HCT116 (cell line): Measurements from ENCODE around the gene GGA2. TPM values are rescaled to one million over a fixed set of nuclear protein-coding genes. Genes with fewer than 3 reads are reported as not detected.
A peak's percentile ranks its signal among the peaks of the same experiment; 100 is the strongest.
"Not testable (repeated sequence)": the region's sequence is repeated elsewhere in the genome, so short reads cannot be mapped to it uniquely, and the experiment has no call there.

ENCODE experiments used
- ATAC-seq: fragments of 200-7000 bp; cut with Tn5 transposase; 2 replicates; pipeline ENCODE4 v1.9.1; 2020; ENCODE audit warnings: mild to moderate bottlenecking, moderate library complexity
- BruUV-seq: library from RNA; stranded (reverse); fragments of 400-500 nt; replicated peaks from 2 replicates; lab custom pipeline; 2021; lab: Mats Ljungman, UMichigan
- CTCF ChIA-PET: fragments of 300-600 bp; sonication (Branson Sonifier 250); formaldehyde crosslinking; loops from one replicate; lab custom pipeline; 2021; ENCODE audit warnings: antibody characterized with exemption; lab: Charles Lee
- POLR2A ChIA-PET: fragments of 300-600, 350-600 bp; sonication (Branson Sonifier 250); formaldehyde crosslinking; loops from one replicate; lab custom pipeline; 2021; ENCODE audit warnings: antibody characterized with exemption; lab: Charles Lee
- RAD21 ChIA-PET, 2 experiments: fragments of 300-600 bp; sonication (Branson Sonifier 250); formaldehyde crosslinking; loops; one replicate each; lab custom pipeline; 2023; ENCODE audit warnings: low total read pairs in 2 of 2; ENCODE audit not compliant: uncharacterized antibody in 2 of 2, unreplicated experiment in 2 of 2, low non-redundant PET in 1 of 2; lab: Charles Lee
- DNase-seq: peaks from one replicate; pipeline ENCODE4 v3.0.0-alpha.2; 2010; ENCODE audit warnings: low read depth, low spot score
- H2AFZ ChIP-seq: fragments of 200-600 bp; shearing (Covaris generic), sonication (generic); 2 replicates; pipeline ENCODE4 v1.6.1; 2017; ENCODE audit warnings: low read depth, mixed run types, mixed read lengths, antibody characterized with exemption, low read length; ENCODE audit not compliant: poor library complexity, severe bottlenecking
- H3K27ac ChIP-seq: 2 replicates; pipeline ENCODE4 v1.5.1; 2012; ENCODE audit warnings: low read depth, low read length
- H3K27me3 ChIP-seq: fragments of 200-600 bp; sonication (generic); 2 replicates; pipeline ENCODE4 v1.6.1; 2016; ENCODE audit warnings: mixed run types, low read length, mixed read lengths; ENCODE audit not compliant: insufficient read depth
- H3K36me3 ChIP-seq, 2 experiments: fragments of 200-500 bp in 1 of 2; fragments of 200-600 bp in 1 of 2; sonication (Bioruptor generic) in 1 of 2; sonication (generic) in 1 of 2; 2 replicates each; pipeline versions ENCODE4 v1.5.1 to v1.6.1; 2014 to 2016; ENCODE audit warnings: low read length in 2 of 2, inconsistent platforms in 1 of 2, mixed read lengths in 1 of 2, mixed run types in 1 of 2; ENCODE audit not compliant: insufficient read depth in 2 of 2, control insufficient read depth in 1 of 2
- H3K4me1 ChIP-seq, 2 experiments: fragments of 200-600 bp in 1 of 2; sonication (generic) in 1 of 2; 2 replicates each; pipeline versions ENCODE4 v1.5.1 to v1.6.1; 2012 to 2017; ENCODE audit warnings: low read length in 2 of 2, inconsistent platforms in 1 of 2, mild to moderate bottlenecking in 1 of 2, mixed read lengths in 1 of 2, mixed run types in 1 of 2, moderate library complexity in 1 of 2; ENCODE audit not compliant: insufficient read depth in 2 of 2, control insufficient read depth in 1 of 2
- H3K4me2 ChIP-seq: fragments of 200-600 bp; sonication (generic); 2 replicates; pipeline ENCODE4 v1.6.1; 2017; ENCODE audit warnings: mixed run types, low read length, mixed read lengths
- H3K4me3 ChIP-seq, 2 experiments: fragments of 200-600 bp in 1 of 2; sonication (generic) in 1 of 2; replicated peaks in 1 of 2; 2 replicates each; pipeline ENCODE4 v1.5.1; 2011 to 2016; ENCODE audit warnings: low read length in 2 of 2, control low read depth in 1 of 2, low read depth in 1 of 2, mild to moderate bottlenecking in 1 of 2, mixed read lengths in 1 of 2, mixed run types in 1 of 2
- H3K79me2 ChIP-seq: fragments of 200-600 bp; sonication (generic); 2 replicates; pipeline ENCODE4 v1.6.1; 2017; ENCODE audit warnings: mild to moderate bottlenecking, mixed run types, low read length, moderate library complexity, mixed read lengths; ENCODE audit not compliant: insufficient read depth
- H3K9ac ChIP-seq: fragments of 200-600 bp; sonication (generic); 2 replicates; pipeline ENCODE4 v1.6.1; 2016; ENCODE audit warnings: low read length, mixed read lengths
- H3K9me2 ChIP-seq: fragments of 200-600 bp; sonication (generic), shearing (Covaris generic); 2 replicates; pipeline ENCODE4 v1.6.1; 2017; ENCODE audit warnings: mixed run types, mild to moderate bottlenecking, moderate library complexity; ENCODE audit not compliant: insufficient read depth
- H3K9me3 ChIP-seq, 2 experiments: fragments of 200-500 bp in 1 of 2; fragments of 200-600 bp in 1 of 2; sonication (Bioruptor generic) in 1 of 2; sonication (generic) in 1 of 2; 2 replicates each; pipeline ENCODE4 v1.6.1; 2014 to 2017; ENCODE audit warnings: low read length in 2 of 2, mixed read lengths in 2 of 2, inconsistent platforms in 1 of 2, low read depth in 1 of 2, mild to moderate bottlenecking in 1 of 2, mixed run types in 1 of 2, moderate library complexity in 1 of 2; ENCODE audit not compliant: control insufficient read depth in 1 of 2, insufficient read depth in 1 of 2
- H4K20me1 ChIP-seq: fragments of 200-600 bp; sonication (generic), shearing (Covaris generic); 2 replicates; pipeline ENCODE4 v1.6.1; 2017; ENCODE audit warnings: mixed run types, mild to moderate bottlenecking, moderate library complexity; ENCODE audit not compliant: insufficient read depth
- CEBPB ChIP-seq: IDR thresholded peaks from 2 replicates; pipeline ENCODE4 v1.6.1; 2012; ENCODE audit warnings: low read depth
- EGR1 ChIP-seq: IDR thresholded peaks from 2 replicates; pipeline ENCODE4 v1.6.1; 2012; ENCODE audit warnings: low read depth
- ELF1 ChIP-seq: IDR thresholded peaks from 2 replicates; pipeline ENCODE4 v1.6.1; 2012; ENCODE audit warnings: low read depth, borderline replicate concordance
- EZH2 ChIP-seq: fragments of 200-600 bp; sonication (generic); IDR thresholded peaks from 2 replicates; pipeline ENCODE4 v1.6.1; 2017; ENCODE audit warnings: antibody characterized with exemption, mixed run types
- EZH2phosphoT487 ChIP-seq: fragments of 200-600 bp; IDR thresholded peaks from 2 replicates; pipeline ENCODE4 v1.6.1; 2018; ENCODE audit warnings: antibody characterized with exemption, borderline replicate concordance
- JUND ChIP-seq: IDR thresholded peaks from 2 replicates; pipeline ENCODE4 v1.6.1; 2012
- POLR2A ChIP-seq: IDR thresholded peaks from 2 replicates; pipeline ENCODE4 v1.7.0; 2011; ENCODE audit warnings: borderline replicate concordance; ENCODE audit not compliant: insufficient read depth, insufficient read length; ENCODE audit errors: extremely low read depth
- POLR2AphosphoS5 ChIP-seq: IDR thresholded peaks from 2 replicates; pipeline ENCODE4 v1.6.1; 2011; ENCODE audit warnings: mild to moderate bottlenecking, low read depth, low read length, moderate library complexity
- RAD21 ChIP-seq: IDR thresholded peaks from 2 replicates; pipeline ENCODE4 v1.6.1; 2012; ENCODE audit warnings: low read depth, mild to moderate bottlenecking
- SIN3A ChIP-seq: IDR thresholded peaks from 2 replicates; pipeline ENCODE4 v1.6.1; 2012; ENCODE audit warnings: low read depth
- SP1 ChIP-seq: IDR thresholded peaks from 2 replicates; pipeline ENCODE4 v1.6.1; 2012; ENCODE audit warnings: low read depth
- SRF ChIP-seq: IDR thresholded peaks from 2 replicates; pipeline ENCODE4 v1.6.1; 2012; ENCODE audit warnings: low read depth
- TCF7L2 ChIP-seq: IDR thresholded peaks from 2 replicates; pipeline ENCODE4 v1.7.0; 2011; ENCODE audit warnings: borderline replicate concordance, inconsistent platforms; ENCODE audit not compliant: insufficient read depth, insufficient read length; ENCODE audit errors: extremely low read depth
- ZFX ChIP-seq: fragments of 450-650 bp; IDR thresholded peaks from 2 replicates; pipeline ENCODE4 v1.6.1; 2017
- ZNF274 ChIP-seq: fragments of 200-500 bp; sonication (Bioruptor generic); IDR thresholded peaks from 2 replicates; pipeline ENCODE4 v1.6.1; 2014; ENCODE audit warnings: mild to moderate bottlenecking, low read depth, low read length, inconsistent platforms
- intact Hi-C: fragments of 100-400 bp; cut with micrococcal nuclease; formaldehyde crosslinking; loops from 2 replicates; pipeline ENCODE4 v1.10.0; 2022
- total RNA-seq: library from RNA; stranded (reverse); gene quantifications from one replicate; pipeline ENCODE4 v1.2.1, GENCODE V29; 2021; ENCODE audit not compliant: unreplicated experiment
- TF ChIP-seq, protein P1 (sequence below): IDR thresholded peaks from 2 replicates; pipeline ENCODE4 v1.6.1; 2012
- TF ChIP-seq, protein P2 (sequence below), 3 experiments: fragments of 200-600 bp in 1 of 3; sonication (generic) in 1 of 3; IDR thresholded peaks in 2 of 3; conservative IDR thresholded peaks in 1 of 3; 2 replicates each; pipeline ENCODE4 v1.5.1; 2012 to 2017; ENCODE audit warnings: low read depth in 2 of 3, low read length in 2 of 3, antibody characterized with exemption in 1 of 3, borderline replicate concordance in 1 of 3, control low read depth in 1 of 3, mild to moderate bottlenecking in 1 of 3, mixed read lengths in 1 of 3, mixed run types in 1 of 3, moderate library complexity in 1 of 3; ENCODE audit not compliant: insufficient read depth in 1 of 3
- TF ChIP-seq, protein P3 (sequence below): IDR thresholded peaks from 2 replicates; pipeline ENCODE4 v1.6.1; 2011; ENCODE audit warnings: mild to moderate bottlenecking, low read length, moderate library complexity; ENCODE audit not compliant: insufficient replicate concordance; ENCODE audit errors: extremely low read depth

Gene GGA2
- total RNA-seq, 1 experiment from 2014 or later: 68.3 TPM

DNA sequence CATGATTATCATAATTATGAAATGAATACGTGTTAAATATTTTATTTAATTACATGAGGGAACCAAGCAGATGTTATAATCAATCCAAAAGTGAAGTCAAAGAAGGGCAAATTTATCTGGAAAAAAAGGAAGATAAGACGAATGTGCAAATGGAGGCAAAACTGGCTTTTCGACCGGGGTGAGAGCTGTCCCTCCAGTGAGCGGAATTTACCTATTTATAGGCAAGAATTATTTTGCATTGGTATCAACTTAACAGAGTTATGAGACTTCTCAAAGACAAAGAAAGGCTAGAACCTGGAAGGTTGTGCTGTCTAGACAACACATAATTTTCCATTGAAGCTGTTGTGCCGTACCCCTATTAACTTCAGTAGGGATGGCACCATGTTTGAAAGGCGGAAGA, 1.4 kb upstream of the GGA2 start:
- BruUV-seq: no TSS peak
- no peak overlapping the region for H2AFZ ChIP-seq
- H4K20me1 ChIP-seq: 0 out of 2 replicates have a peak, but pooled peaks cover 5% of the 10 kb centered on the region
- CTCF ChIA-PET: no interaction called here
- no peak overlapping the region for H3K4me3 ChIP-seq
- TF ChIP-seq JUND (no peak), POLR2AphosphoS5 (no peak), TCF7L2 (no peak), POLR2A (no peak), EZH2 (no peak), RAD21 (no peak), SP1 (no peak), ELF1 (no peak), SIN3A (no peak), EGR1 (no peak), SRF (no peak), ZNF274 (no peak), CEBPB (no peak), EZH2phosphoT487 (no peak), ZFX (no peak)
- TF ChIP-seq, protein P1, sequence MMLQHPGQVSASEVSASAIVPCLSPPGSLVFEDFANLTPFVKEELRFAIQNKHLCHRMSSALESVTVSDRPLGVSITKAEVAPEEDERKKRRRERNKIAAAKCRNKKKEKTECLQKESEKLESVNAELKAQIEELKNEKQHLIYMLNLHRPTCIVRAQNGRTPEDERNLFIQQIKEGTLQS: no peak
- TF ChIP-seq, protein P2, sequence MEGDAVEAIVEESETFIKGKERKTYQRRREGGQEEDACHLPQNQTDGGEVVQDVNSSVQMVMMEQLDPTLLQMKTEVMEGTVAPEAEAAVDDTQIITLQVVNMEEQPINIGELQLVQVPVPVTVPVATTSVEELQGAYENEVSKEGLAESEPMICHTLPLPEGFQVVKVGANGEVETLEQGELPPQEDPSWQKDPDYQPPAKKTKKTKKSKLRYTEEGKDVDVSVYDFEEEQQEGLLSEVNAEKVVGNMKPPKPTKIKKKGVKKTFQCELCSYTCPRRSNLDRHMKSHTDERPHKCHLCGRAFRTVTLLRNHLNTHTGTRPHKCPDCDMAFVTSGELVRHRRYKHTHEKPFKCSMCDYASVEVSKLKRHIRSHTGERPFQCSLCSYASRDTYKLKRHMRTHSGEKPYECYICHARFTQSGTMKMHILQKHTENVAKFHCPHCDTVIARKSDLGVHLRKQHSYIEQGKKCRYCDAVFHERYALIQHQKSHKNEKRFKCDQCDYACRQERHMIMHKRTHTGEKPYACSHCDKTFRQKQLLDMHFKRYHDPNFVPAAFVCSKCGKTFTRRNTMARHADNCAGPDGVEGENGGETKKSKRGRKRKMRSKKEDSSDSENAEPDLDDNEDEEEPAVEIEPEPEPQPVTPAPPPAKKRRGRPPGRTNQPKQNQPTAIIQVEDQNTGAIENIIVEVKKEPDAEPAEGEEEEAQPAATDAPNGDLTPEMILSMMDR (IDR thresholded peaks at IDR 0.05 in 2 of 3, conservative IDR thresholded peaks at IDR 0.05 in 1 of 3; ENCODE audit: borderline replicate concordance in 1 of 3, insufficient read depth in 1 of 3, low read depth in 2 of 3, low read length in 2 of 3): no peak
- TF ChIP-seq, protein P3, sequence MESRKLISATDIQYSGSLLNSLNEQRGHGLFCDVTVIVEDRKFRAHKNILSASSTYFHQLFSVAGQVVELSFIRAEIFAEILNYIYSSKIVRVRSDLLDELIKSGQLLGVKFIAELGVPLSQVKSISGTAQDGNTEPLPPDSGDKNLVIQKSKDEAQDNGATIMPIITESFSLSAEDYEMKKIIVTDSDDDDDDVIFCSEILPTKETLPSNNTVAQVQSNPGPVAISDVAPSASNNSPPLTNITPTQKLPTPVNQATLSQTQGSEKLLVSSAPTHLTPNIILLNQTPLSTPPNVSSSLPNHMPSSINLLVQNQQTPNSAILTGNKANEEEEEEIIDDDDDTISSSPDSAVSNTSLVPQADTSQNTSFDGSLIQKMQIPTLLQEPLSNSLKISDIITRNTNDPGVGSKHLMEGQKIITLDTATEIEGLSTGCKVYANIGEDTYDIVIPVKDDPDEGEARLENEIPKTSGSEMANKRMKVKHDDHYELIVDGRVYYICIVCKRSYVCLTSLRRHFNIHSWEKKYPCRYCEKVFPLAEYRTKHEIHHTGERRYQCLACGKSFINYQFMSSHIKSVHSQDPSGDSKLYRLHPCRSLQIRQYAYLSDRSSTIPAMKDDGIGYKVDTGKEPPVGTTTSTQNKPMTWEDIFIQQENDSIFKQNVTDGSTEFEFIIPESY: no peak
- TF ChIP-seq, all 23 proteins: peak for 0
- Histone ChIP-seq H3K36me3 (no peaks in the 10 kb centered on the region; a peak in 1 of 4 replicates), H3K4me1 (peaks cover 2 to 24% of the 10 kb centered on the region in 2 experiments; a peak in 3 of 4 replicates), H3K9me2 (no peaks in the 10 kb centered on the region), H3K9ac (no peak overlapping the region), H3K27ac (no peak overlapping the region), H3K79me2 (peaks cover 31% of the 10 kb centered on the region), H3K27me3 (no peaks in the 10 kb centered on the region), H3K9me3 (no peaks in the 10 kb centered on the region), H3K4me2 (no peak overlapping the region)
- ATAC-seq (no peak), DNase-seq (no peak)
- ChIA-PET RAD21 (no interaction called here), POLR2A (no interaction called here)
- intact Hi-C loops: no loop called here

DNA sequence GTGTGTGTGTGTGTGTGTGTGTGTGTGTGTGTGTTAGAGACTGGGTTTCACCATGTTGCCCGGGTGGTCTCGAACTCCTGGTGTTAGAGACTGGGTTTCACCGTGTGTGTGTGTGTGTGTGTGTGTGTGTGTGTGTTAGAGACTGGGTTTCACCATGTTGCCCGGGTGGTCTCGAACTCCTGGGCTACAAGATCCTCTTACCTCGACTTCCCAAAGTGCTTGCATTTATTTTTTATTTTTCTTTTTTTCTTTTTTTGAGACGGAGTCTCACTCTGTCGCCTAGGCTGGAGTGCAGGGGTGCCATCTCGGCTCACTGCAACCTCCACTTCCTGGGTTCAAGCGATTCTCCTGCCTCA, 599 bp upstream of the GGA2 start:
- RAD21 ChIA-PET: interaction anchor here (0.7 kb wide), 2 partner anchors 514 to 998 kb away, joined by 3 read pairs; no protein-coding TSS in a partner anchor
- H3K79me2 ChIP-seq: peaks cover 40% of the 10 kb centered on the region
- ATAC-seq, H2AFZ ChIP-seq, POLR2A ChIA-PET, H3K27me3 ChIP-seq, H3K36me3 ChIP-seq, DNase-seq, CTCF ChIA-PET, H3K9me2 ChIP-seq, H4K20me1 ChIP-seq, H3K9me3 ChIP-seq, intact Hi-C loops: not testable (repeated sequence)
- BruUV-seq: TSS peak; percentile 41
- H3K4me3 ChIP-seq: peak overlapping the region; percentile 64 to 78
- H3K27ac ChIP-seq: peak overlapping the region; percentile 40; the same call in 1 of the 2 replicates
- peaks cover 3 to 32% of the 10 kb centered on the region in 2 experiments; a peak in 3 of 4 replicates for H3K4me1 ChIP-seq
- H3K9ac ChIP-seq: peak overlapping the region; percentile 80
- peak overlapping the region; percentile 78 for H3K4me2 ChIP-seq
